GM10266 (cell line): Measurements from ENCODE around the gene ZNF99.
"Not testable (repeated sequence)": the region's sequence is repeated elsewhere in the genome, so short reads cannot be mapped to it uniquely, and the experiment has no call there.

ENCODE experiments used
- DNase-seq: peaks from one replicate; pipeline ENCODE4 v3.0.0; 2012; ENCODE audit errors: extremely low spot score
- TF ChIP-seq, protein P1 (sequence below): IDR thresholded peaks from 2 replicates; pipeline ENCODE4 v1.5.1; 2012; ENCODE audit warnings: mild to moderate bottlenecking, low read depth; ENCODE audit not compliant: control insufficient read depth, insufficient read depth; ENCODE audit errors: missing control alignments

ZNF99 gene

DNA sequence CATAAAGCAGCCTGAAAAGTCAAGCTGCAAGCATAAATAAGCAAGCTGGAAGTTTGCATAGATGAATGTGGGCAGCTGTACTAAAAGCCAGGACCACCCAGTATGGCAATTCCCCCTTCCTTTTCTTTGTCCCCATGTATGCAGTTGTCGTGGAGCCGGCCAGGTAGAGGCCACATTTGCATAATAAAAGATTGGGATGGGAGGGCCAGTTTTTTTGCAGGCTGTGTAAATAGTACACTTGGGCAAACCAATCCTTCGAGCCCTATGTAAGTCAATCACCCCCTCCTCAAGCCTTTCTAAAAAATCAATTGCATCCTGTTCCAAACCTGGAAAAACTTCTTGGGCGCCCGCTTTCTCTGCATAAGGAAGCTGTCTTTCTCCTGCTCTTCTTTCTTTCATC is 13.1 kb upstream of the ZNF99 start:
- TF ChIP-seq, protein P1, sequence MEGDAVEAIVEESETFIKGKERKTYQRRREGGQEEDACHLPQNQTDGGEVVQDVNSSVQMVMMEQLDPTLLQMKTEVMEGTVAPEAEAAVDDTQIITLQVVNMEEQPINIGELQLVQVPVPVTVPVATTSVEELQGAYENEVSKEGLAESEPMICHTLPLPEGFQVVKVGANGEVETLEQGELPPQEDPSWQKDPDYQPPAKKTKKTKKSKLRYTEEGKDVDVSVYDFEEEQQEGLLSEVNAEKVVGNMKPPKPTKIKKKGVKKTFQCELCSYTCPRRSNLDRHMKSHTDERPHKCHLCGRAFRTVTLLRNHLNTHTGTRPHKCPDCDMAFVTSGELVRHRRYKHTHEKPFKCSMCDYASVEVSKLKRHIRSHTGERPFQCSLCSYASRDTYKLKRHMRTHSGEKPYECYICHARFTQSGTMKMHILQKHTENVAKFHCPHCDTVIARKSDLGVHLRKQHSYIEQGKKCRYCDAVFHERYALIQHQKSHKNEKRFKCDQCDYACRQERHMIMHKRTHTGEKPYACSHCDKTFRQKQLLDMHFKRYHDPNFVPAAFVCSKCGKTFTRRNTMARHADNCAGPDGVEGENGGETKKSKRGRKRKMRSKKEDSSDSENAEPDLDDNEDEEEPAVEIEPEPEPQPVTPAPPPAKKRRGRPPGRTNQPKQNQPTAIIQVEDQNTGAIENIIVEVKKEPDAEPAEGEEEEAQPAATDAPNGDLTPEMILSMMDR: no peak

DNA sequence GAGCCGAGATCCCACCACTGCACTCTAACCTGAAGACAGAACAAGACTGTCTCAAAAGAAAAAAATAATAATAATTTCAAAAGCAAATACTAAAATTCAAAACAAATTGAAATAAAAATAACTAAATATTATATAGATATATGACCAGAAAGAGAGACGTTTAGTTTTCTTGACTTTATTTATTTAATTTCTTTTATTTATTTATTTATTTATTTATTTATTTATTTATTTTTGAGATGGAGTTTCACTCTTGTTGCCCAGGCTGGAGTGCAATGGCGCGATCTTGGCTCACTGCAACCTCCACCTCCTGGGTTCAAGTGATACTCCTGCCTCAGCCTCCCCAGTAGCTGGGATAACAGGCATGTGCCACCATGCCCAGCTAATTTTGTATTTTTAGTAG is 8.9 kb upstream of the ZNF99 start:
- not testable (repeated sequence) for DNase-seq

More for the DNA sequence above, 13.1 kb upstream of the ZNF99 start:
- DNase-seq: no peak

DNA sequence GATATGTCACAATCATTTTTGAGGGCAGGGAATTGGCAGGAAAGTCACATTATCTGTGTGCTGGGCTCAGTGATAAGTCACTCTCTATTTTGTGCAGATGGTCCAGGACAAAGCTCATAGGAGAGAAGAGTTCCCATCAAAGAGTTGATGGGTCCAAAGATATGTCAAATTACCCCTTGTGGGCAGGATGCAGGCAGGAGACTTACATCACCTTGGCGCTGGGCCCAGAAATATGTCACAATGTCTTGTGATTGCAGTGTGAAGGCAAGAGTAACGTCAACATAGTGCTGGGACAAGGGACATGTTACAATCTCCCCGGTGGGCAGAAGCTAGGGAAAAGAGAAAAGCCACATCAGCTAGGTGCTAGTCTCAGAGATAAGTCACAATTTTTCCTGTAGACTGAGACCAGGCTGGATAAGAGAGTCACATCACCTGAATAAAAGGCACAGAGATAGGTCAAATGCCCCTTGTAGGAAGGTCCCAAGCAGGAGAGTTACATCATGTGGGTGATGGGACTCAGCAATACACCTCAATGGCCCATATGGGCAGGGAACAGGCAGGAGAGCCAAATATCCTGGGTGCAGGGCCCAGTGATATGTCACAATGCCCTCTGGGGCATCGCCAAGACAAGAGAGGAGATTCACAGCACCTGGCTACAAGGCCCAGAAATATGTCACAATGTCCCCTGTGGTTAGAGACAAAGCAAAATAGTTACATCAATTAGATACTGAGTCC is 47.9 kb downstream of the ZNF99 start:
- TF ChIP-seq, protein P1: no peak

DNA sequence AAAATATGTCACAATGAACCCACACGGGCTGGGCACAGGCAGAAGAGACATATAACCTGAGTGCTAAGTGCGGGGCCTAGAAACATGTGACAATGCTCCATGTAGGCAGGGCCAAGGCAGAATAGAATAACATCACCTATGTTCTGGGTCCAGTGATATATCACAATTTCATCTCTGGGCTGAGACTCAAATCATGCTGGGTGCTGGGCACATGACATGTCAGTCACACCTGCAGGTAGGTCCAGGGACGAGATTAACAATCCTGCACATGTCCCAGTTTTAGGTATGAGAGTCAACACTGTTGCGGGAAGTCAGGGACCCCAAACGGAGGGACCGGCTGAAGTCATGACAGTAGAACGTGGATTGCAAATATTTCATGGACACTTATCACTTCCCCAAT is 50.3 kb downstream of the ZNF99 start:
- DNase-seq: no peak
- TF ChIP-seq, protein P1: no peak

More for the DNA sequence above, 47.9 kb downstream of the ZNF99 start:
- DNase-seq: no peak

DNA sequence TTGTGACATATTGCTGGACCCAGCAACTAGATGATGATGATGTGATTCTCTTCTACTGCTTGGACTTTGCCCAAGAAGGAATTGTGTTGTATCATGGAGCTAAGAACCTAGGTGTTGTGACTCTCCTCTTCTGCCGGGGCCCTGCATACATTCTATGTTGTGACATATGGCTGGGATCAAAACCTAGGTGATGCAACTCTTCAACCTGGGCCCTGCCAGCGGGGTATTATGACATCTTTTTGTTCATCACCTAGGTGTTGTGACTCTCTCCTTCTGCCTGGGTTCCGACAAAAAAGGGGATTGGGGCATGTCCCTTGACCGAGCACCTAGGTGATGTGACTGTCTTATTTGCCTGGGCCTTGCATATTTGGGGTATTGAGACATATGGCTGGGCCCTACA is 55.7 kb downstream of the ZNF99 start:
- not testable (repeated sequence) for DNase-seq

DNA sequence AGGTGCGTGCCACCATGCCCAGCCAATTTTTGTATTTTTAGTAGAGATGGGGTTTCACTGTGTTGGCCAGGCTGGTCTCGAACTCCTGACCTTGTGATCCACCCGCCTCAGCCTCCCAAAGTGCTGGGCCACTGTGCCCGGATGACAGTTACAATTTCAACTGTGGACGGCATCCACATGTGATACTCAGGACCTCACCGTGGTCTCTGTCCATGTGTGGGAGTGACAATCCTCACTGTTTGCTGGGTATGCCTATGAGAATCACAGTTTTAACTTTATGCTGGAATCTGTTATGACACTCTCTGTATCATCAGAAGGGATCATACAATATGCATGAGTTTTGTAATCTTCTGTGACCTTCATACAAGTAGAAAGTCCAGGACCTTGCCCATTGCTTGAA is 62.4 kb downstream of the ZNF99 start:
- DNase-seq: not testable (repeated sequence)

DNA sequence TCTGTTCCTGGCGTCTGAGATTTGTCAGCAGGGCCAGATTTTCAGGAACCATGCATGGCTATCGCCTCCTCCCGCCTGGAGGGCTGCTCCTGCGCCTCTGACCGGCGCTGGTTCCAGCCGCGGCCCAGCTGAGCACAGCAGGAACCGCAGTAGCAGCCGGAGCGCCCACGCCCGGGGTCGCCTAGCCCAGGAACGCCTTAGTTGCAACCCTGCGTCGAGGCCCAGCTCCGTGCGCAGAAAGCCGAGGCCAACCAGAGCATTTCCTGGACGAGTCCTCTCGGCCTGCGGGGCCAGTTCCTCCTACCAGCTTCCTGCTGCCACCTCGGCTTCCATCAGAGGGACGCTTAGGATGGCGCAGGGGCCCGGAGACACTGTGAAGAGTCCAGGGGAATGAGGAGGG is 75.0 kb downstream of the ZNF99 start:
- no peak for DNase-seq
- TF ChIP-seq, protein P1: no peak

DNA sequence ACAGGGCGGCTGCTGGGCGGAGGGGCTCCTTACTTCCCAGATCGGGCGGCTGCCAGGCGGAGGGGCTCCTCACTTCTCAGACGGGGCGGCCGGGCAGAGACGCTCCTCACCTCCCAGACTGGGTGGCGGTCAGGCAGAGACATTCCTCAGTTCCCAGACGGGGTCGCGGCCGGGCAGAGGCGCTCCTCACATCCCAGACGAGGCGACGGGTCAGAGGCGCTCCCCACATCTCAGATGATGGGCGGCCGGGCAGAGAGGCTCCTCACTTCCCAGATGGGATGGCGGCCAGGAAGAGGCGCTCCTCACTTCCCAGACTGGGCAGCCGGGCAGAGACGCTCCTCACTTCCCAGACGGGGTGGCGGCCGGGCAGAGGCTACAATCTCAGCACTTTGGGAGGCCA is 80.9 kb downstream of the ZNF99 start:
- not testable (repeated sequence) for DNase-seq

DNA sequence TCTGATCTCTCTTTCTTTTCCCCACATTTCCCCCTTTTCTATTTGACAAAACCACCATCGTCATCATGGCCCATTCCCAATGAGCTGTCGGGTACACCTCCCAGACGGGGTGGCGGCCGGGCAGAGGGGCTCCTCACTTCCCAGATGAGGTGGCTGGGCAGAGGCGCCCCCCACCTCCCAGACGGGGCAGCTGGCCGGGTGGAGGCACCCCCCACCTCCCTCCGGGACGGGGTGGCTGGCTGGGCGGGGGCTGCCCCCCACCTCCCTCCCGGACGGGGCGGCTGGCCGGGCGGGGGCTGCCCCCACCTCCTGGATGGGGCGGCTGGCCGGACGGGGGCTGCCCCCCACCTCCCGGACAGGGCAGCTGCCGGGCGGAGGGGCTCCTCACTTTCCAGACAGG is 81.3 kb downstream of the ZNF99 start:
- DNase-seq: not testable (repeated sequence)
